ENCODE data around the gene DBH. TPM values are rescaled to one million over a fixed set of nuclear protein-coding genes. Genes with fewer than 3 reads are reported as not detected.

DBH gene
- total RNA-seq, 2 donors from 2014 or later = not detected

- Histone ChIP-seq H3K27ac (no peak overlapping the region), H3K4me1 (ENCODE audit: control insufficient read depth in 1 of 2, low read depth in 2 of 2) (no peaks in the 10 kb centered on the region), H3K4me3 (no peak overlapping the region), H3K9me3 (no peaks in the 10 kb centered on the region), H3K36me3 (no peaks in the 10 kb centered on the region), H3K27me3 (replicated peaks; ENCODE audit: insufficient read depth) (no peaks in the 10 kb centered on the region)
- ATAC-seq (ENCODE audit: insufficient number of reproducible peaks, low FRiP score, low read depth) (no peak), DNase-seq (ENCODE audit: low spot score) (no peak)
- TF ChIP-seq CTCF (IDR thresholded peaks at IDR 0.05) = no peak
Observed at GRCh38 chr9:133615186-133615585, 21.0 kb upstream of the DBH start.

GRCh38 chr9:133615606-133616188, 20.5 kb upstream of the DBH start:
- TF ChIP-seq CTCF (IDR thresholded peaks at IDR 0.05) = no peak
- Histone ChIP-seq H3K27ac (no peak overlapping the region), H3K4me1 (ENCODE audit: control insufficient read depth in 1 of 2, low read depth in 2 of 2) (no peaks in the 10 kb centered on the region), H3K27me3 (replicated peaks; ENCODE audit: insufficient read depth) (no peaks in the 10 kb centered on the region), H3K36me3 (no peaks in the 10 kb centered on the region), H3K4me3 (no peak overlapping the region), H3K9me3 (no peaks in the 10 kb centered on the region)
- no peak for DNase-seq (ENCODE audit: low spot score)
- no peak for ATAC-seq (ENCODE audit: insufficient number of reproducible peaks, low FRiP score, low read depth)

DNA sequence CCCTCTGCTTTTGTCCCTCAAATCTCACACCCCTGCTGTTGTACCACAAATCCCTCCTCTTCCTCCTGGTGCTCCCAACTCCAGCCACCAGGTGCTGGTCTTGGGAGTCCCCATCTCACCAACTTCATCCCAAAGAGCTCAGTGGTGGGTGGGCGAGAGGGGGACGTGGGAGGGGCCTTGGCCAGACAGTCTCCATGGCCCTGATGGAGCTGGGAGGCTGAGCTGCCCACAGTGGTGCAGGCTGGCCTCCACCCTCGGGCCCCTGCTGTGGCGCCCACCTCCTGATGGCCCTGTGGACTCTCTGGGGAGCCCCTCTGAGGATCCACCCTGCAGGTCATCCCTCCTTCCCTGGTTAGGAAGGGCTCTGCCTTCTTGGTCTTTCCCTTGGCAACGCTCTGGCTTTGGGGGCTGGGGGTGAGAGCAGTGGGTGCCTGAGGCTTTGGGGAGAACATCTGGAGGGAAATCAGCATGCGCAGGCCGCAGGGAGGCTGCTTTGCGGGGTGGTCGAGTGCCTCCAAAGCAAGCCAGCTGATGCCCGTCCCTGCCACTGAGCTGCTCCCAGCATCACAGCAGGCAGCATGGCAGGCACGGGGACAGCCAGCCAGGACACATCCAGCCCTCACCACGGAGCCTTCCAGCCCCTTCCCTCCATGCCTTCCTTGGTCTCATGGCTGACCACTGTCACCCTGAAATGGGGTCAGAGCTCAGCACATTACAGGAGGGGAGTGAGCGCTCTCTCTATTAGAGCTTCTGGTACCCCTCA, 19.3 kb upstream of the DBH start:
- no peaks in the 10 kb centered on the region for H3K9me3 ChIP-seq
- no peak overlapping the region for H3K4me3 ChIP-seq
- DNase-seq (ENCODE audit: low spot score) = no peak
- TF ChIP-seq CTCF (IDR thresholded peaks at IDR 0.05) = no peak
- H3K27ac ChIP-seq = no peak overlapping the region
- ATAC-seq (ENCODE audit: insufficient number of reproducible peaks, low FRiP score, low read depth) = no peak
- H3K27me3 ChIP-seq (replicated peaks; ENCODE audit: insufficient read depth) = no peaks in the 10 kb centered on the region
- no peaks in the 10 kb centered on the region for H3K4me1 ChIP-seq (ENCODE audit: control insufficient read depth in 1 of 2, low read depth in 2 of 2)
- no peaks in the 10 kb centered on the region for H3K36me3 ChIP-seq

GRCh38 chr9:133618726-133619125, 17.4 kb upstream of the DBH start:
- ATAC-seq (ENCODE audit: insufficient number of reproducible peaks, low FRiP score, low read depth) (no peak), DNase-seq (ENCODE audit: low spot score) (no peak)
- Histone ChIP-seq H3K36me3 (no peaks in the 10 kb centered on the region), H3K27ac (no peak overlapping the region), H3K27me3 (replicated peaks; ENCODE audit: insufficient read depth) (no peaks in the 10 kb centered on the region), H3K4me1 (ENCODE audit: control insufficient read depth in 1 of 2, low read depth in 2 of 2) (no peaks in the 10 kb centered on the region), H3K9me3 (no peaks in the 10 kb centered on the region), H3K4me3 (no peak overlapping the region)
- no peak for TF ChIP-seq CTCF (IDR thresholded peaks at IDR 0.05)

GRCh38 chr9:133619791-133620190, 16.4 kb upstream of the DBH start:
- TF ChIP-seq CTCF (IDR thresholded peaks at IDR 0.05) = no peak
- no peaks in the 10 kb centered on the region for H3K9me3 ChIP-seq
- ATAC-seq (ENCODE audit: insufficient number of reproducible peaks, low FRiP score, low read depth) (no peak), DNase-seq (ENCODE audit: low spot score) (no peak)
- no peaks in the 10 kb centered on the region for H3K27me3 ChIP-seq (replicated peaks; ENCODE audit: insufficient read depth)
- no peaks in the 10 kb centered on the region for H3K36me3 ChIP-seq
- no peak overlapping the region for H3K27ac ChIP-seq
- no peak overlapping the region for H3K4me3 ChIP-seq
- no peaks in the 10 kb centered on the region for H3K4me1 ChIP-seq (ENCODE audit: control insufficient read depth in 1 of 2, low read depth in 2 of 2)

Measured in thoracic aorta (tissue), 2 donors.